ENCODE data around the gene IYD.
"Not testable (repeated sequence)": the region's sequence is repeated elsewhere in the genome, so short reads cannot be mapped to it uniquely, and the experiment has no call there.

The IYD gene

GRCh38 chr6:150443621-150444020, 74.8 kb downstream of the IYD start:
- no peak for TF ChIP-seq CTCF (IDR thresholded peaks at IDR 0.05; ENCODE audit: control extremely low read depth, extremely low read depth, low read depth, missing control alignments)
- DNase-seq (ENCODE audit: extremely low spot score): no peak
- POLR2A ChIA-PET: no interaction called here
- CTCF ChIA-PET: no interaction called here

- DNase-seq (ENCODE audit: extremely low spot score): no peak
- TF ChIP-seq CTCF (IDR thresholded peaks at IDR 0.05; ENCODE audit: control extremely low read depth, extremely low read depth, low read depth, missing control alignments): no peak
- POLR2A ChIA-PET: no interaction called here
- CTCF ChIA-PET: no interaction called here
Measured at GRCh38 chr6:150444308-150444707, 75.5 kb downstream of the IYD start.

GRCh38 chr6:150445486-150445885, 76.7 kb downstream of the IYD start:
- ChIA-PET CTCF (interaction anchor here (0.9 to 1.2 kb wide), 3 partner anchors 8 to 50 kb away, joined by 3 read pairs; no protein-coding TSS in a partner anchor), POLR2A (no interaction called here)
- DNase-seq (ENCODE audit: extremely low spot score): no peak
- no peak for TF ChIP-seq CTCF (IDR thresholded peaks at IDR 0.05; ENCODE audit: control extremely low read depth, extremely low read depth, low read depth, missing control alignments)

- CTCF ChIA-PET: interaction anchor here (1.0 to 1.2 kb wide), 2 partner anchors 22 to 30 kb away, joined by 3 read pairs; no protein-coding TSS in a partner anchor
- POLR2A ChIA-PET: no interaction called here
- DNase-seq (ENCODE audit: extremely low spot score): no peak
- TF ChIP-seq CTCF (IDR thresholded peaks at IDR 0.05; ENCODE audit: control extremely low read depth, extremely low read depth, low read depth, missing control alignments): no peak
Measured at GRCh38 chr6:150448221-150448620, 79.4 kb downstream of the IYD start.

GRCh38 chr6:150449055-150449454, 80.2 kb downstream of the IYD start:
- CTCF ChIA-PET; DNase-seq (ENCODE audit: extremely low spot score); POLR2A ChIA-PET: not testable (repeated sequence)

- no peak for TF ChIP-seq CTCF (IDR thresholded peaks at IDR 0.05; ENCODE audit: control extremely low read depth, extremely low read depth, low read depth, missing control alignments)
- DNase-seq (ENCODE audit: extremely low spot score): no peak
- CTCF ChIA-PET: interaction anchor here (1.0 kb wide), 1 partner anchor 32 kb away, joined by 3 read pairs; no protein-coding TSS in a partner anchor
- POLR2A ChIA-PET: no interaction called here
Measured at GRCh38 chr6:150450918-150451317, 82.1 kb downstream of the IYD start.

- CTCF ChIA-PET: no interaction called here
- DNase-seq (ENCODE audit: extremely low spot score): no peak
- POLR2A ChIA-PET: no interaction called here
- TF ChIP-seq CTCF (IDR thresholded peaks at IDR 0.05; ENCODE audit: control extremely low read depth, extremely low read depth, low read depth, missing control alignments): no peak
Measured at GRCh38 chr6:150451807-150452427, 83.1 kb downstream of the IYD start.

Data from GM10248 (cell line).